ENCODE results near the gene MACROH2A1.

The MACROH2A1 gene

DNA sequence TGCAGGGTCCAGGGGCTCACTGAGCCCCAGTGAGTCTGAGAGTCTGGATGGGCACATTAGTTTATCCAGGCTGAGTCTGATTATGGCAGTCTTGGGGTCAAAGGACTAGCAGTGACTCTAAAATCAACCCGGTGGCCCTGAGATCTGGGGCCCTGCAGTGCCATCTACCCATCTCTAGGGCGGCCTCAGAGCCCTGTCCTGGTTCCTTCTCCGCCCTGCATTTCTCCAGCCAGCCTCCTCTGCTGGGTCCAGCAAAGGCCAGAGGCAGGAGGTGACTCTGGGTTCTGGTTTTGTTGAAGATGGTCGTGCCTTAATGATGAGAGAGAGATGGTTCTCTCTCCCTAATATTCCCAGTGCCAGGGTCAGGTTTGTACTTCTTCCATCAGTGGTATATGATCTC, 33.1 kb upstream of the MACROH2A1 start:
- ATAC-seq (ENCODE audit: low read depth): no peak
- H3K36me3 ChIP-seq (ENCODE audit: low read depth): no peaks in the 10 kb centered on the region
- DNase-seq (ENCODE audit: low spot score): no peak

DNA sequence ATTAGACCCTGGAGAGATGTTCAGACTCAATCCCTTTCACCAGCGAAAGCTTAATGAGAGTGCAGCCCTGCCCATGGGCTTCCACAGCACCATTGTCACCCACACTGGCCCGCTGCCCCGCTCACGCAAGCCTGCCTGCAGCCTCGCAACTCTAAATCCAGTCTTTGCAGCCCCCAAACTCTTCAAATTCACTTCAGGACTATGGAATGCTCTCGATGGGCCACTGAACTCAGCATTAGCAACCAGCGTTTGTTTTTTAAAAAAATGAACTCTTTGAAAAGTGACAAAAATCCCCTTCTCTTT, 31.1 kb upstream of the MACROH2A1 start:
- Histone ChIP-seq H3K9me3 (ENCODE audit: severe bottlenecking) (no peaks in the 10 kb centered on the region), H3K36me3 (ENCODE audit: low read depth) (no peaks in the 10 kb centered on the region), H3K4me1 (ENCODE audit: insufficient read depth, poor library complexity, severe bottlenecking) (no peaks in the 10 kb centered on the region), H3K27ac (ENCODE audit: poor library complexity, severe bottlenecking) (no peak overlapping the region), H3K4me3 (ENCODE audit: severe bottlenecking) (no peak overlapping the region), H3K27me3 (ENCODE audit: insufficient read depth, poor library complexity, severe bottlenecking) (no peaks in the 10 kb centered on the region)
- ATAC-seq (ENCODE audit: low read depth) (no peak), DNase-seq (ENCODE audit: low spot score) (no peak)
- TF ChIP-seq, protein P1, sequence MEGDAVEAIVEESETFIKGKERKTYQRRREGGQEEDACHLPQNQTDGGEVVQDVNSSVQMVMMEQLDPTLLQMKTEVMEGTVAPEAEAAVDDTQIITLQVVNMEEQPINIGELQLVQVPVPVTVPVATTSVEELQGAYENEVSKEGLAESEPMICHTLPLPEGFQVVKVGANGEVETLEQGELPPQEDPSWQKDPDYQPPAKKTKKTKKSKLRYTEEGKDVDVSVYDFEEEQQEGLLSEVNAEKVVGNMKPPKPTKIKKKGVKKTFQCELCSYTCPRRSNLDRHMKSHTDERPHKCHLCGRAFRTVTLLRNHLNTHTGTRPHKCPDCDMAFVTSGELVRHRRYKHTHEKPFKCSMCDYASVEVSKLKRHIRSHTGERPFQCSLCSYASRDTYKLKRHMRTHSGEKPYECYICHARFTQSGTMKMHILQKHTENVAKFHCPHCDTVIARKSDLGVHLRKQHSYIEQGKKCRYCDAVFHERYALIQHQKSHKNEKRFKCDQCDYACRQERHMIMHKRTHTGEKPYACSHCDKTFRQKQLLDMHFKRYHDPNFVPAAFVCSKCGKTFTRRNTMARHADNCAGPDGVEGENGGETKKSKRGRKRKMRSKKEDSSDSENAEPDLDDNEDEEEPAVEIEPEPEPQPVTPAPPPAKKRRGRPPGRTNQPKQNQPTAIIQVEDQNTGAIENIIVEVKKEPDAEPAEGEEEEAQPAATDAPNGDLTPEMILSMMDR (IDR thresholded peaks at IDR 0.05; ENCODE audit: poor library complexity, severe bottlenecking): no peak

More for the DNA sequence above, 33.1 kb upstream of the MACROH2A1 start:
- no peaks in the 10 kb centered on the region for H3K9me3 ChIP-seq (ENCODE audit: severe bottlenecking)
- H3K27ac ChIP-seq (ENCODE audit: poor library complexity, severe bottlenecking): no peak overlapping the region
- H3K4me3 ChIP-seq (ENCODE audit: severe bottlenecking): no peak overlapping the region
- H3K27me3 ChIP-seq (ENCODE audit: insufficient read depth, poor library complexity, severe bottlenecking): no peaks in the 10 kb centered on the region
- TF ChIP-seq, protein P1 (IDR thresholded peaks at IDR 0.05; ENCODE audit: poor library complexity, severe bottlenecking): no peak
- H3K4me1 ChIP-seq (ENCODE audit: insufficient read depth, poor library complexity, severe bottlenecking): no peaks in the 10 kb centered on the region

DNA sequence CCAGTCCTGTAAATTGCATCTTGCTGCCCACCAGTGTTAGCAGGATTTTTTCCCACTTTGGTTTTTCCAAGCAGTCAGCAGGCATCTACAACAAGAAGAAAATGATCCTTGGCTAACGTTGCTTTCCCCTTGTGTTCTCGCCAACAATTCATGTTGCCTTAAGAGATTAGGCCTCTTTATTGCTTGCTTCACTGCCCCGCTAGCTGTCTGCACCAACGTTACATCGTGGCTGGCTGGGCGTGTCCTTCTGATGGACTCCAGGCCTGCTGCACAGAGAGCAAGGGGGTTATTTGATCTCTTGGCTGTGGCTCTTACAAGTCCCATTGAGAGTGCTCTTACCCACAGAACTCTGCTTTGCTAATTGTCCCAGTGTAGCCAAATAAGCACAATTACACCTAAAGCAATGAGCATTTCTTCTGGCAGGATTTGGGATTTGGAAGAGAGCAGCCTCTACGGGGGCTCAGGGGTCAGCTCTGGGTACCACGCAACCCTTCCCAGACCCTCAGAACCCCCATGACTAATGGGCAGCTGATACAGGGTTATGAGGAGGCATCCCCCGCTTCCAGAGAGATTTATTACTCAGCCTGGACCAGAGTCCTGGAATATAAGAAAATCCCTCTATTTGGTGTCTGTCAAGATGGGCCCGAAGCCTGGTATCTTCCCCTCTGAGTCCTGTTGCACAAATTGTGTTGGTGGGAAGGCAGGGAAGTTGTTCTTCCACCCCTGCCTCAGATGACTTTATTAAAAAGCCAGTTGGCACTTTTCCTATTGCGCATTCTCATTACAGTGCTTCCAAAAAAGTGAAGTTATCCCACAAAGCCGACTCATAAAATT, 30.5 kb upstream of the MACROH2A1 start:
- H3K4me1 ChIP-seq (ENCODE audit: insufficient read depth, poor library complexity, severe bottlenecking): no peaks in the 10 kb centered on the region
- H3K9me3 ChIP-seq (ENCODE audit: severe bottlenecking): no peaks in the 10 kb centered on the region
- ATAC-seq (ENCODE audit: low read depth) (no peak), DNase-seq (ENCODE audit: low spot score) (no peak)
- no peaks in the 10 kb centered on the region for H3K27me3 ChIP-seq (ENCODE audit: insufficient read depth, poor library complexity, severe bottlenecking)
- TF ChIP-seq, protein P1 (IDR thresholded peaks at IDR 0.05; ENCODE audit: poor library complexity, severe bottlenecking): no peak
- no peak overlapping the region for H3K4me3 ChIP-seq (ENCODE audit: severe bottlenecking)
- no peak overlapping the region for H3K27ac ChIP-seq (ENCODE audit: poor library complexity, severe bottlenecking)
- no peaks in the 10 kb centered on the region for H3K36me3 ChIP-seq (ENCODE audit: low read depth)

DNA sequence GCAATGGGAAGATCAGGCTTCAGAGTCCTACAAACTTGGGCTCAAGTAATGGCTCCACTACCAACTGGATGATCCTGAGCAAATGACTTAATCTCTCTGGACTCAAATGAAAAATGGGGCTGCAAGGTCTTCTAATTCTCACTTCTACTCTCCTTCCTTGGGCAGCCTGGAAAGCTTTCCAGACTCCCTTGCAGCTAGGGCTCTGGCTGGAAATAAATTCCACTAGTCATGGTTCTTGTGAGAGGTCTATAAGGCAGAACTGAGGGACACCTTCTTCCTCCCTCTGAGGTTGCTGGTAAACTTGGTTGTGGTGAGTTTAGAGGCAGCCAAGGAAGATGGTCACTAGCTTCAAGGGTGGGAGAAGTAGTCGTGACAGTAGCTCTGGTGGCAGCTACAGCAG, 29.6 kb upstream of the MACROH2A1 start:
- Histone ChIP-seq H3K4me1 (ENCODE audit: insufficient read depth, poor library complexity, severe bottlenecking) (no peaks in the 10 kb centered on the region), H3K4me3 (ENCODE audit: severe bottlenecking) (no peak overlapping the region), H3K9me3 (ENCODE audit: severe bottlenecking) (no peaks in the 10 kb centered on the region), H3K27me3 (ENCODE audit: insufficient read depth, poor library complexity, severe bottlenecking) (no peaks in the 10 kb centered on the region), H3K27ac (ENCODE audit: poor library complexity, severe bottlenecking) (no peak overlapping the region), H3K36me3 (ENCODE audit: low read depth) (no peaks in the 10 kb centered on the region)
- TF ChIP-seq, protein P1 (IDR thresholded peaks at IDR 0.05; ENCODE audit: poor library complexity, severe bottlenecking): no peak
- no peak for DNase-seq (ENCODE audit: low spot score)
- ATAC-seq (ENCODE audit: low read depth): no peak

Data from RWPE2 (cell line).